Effector CD4-positive, alpha-beta T cell (primary cell): ENCODE data around the gene ZNF419.
A peak's percentile ranks its signal among the peaks of the same experiment; 100 is the strongest.
"Not testable (repeated sequence)": the region's sequence is repeated elsewhere in the genome, so short reads cannot be mapped to it uniquely, and the experiment has no call there.

Source experiments
- DNase-seq: peaks from one replicate; pipeline ENCODE4 v3.0.0-alpha.2; 2020
- total RNA-seq: gene quantifications from one replicate; lab custom pipeline; 2026; lab: John Stamatoyannopoulos, UW

The ZNF419 gene
- total RNA-seq: 6.6 reads per million, percentile 24 among the genes with 10 or more reads in this experiment

DNA sequence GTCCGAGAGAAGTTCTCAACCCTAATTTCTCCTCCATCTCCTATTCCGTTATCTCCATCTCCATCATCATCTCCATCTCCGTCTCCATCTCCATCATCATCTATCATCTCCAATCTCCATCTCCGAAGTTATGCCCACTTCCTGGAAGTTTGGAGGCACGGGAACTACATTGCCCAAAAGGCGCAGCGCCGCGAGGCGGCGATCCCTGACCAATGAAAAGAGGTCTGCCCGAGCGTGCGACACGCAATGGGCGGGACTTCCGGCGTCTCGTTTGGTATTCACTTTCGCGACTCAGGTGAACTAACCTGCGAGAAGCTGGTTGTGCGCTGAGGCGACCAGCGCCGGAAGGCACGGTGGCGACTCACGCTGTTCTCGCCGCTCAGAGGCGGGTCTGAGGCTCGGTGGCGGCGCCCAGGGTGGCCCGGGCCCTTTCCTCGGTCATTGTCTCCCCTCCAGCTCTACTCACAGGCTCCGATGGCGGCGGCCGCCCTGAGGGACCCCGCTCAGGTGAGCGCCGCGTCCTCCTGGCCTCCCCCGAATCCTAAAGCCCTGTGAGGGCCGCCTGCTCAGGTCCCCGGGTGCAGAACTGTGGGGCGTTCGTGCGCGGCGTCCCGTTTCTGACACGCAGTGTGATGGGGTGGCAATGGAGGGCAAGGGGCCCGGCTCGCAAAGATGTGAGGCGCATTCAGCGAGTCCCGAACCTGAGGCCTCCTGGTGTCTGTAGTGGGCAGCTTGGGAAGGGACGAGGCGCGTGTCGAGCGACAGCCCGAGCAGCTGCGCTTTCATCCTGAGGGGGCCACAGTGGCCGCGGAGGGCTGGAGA, at the start of gene ZNF419:
Gene ZNF419 (plus strand): TSS at position 274 of the 822 bp plus-strand sequence. CDS start 201 bp downstream, at position 475.
- peak; percentile 92 for DNase-seq

DNA sequence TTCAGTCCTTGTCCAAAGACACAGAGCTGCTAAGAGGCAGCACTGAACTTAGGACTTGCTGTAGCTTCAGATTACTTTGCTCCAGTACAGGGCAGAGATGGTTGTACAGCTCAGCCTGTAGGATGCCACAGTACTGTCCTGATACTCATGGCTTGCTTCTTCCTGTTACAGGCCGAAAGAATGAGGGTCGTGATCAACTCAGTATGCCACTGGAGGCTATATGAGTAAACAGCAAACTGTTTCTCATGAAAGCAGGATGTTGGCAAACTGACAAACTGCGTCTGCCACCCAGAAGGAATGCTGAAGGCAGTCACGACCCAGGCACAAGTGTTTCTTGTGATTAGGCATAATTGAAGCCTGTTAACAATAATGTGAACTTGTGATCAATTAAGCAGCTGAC, 49.6 kb upstream of the ZNF419 start:
- no peak for DNase-seq

DNA sequence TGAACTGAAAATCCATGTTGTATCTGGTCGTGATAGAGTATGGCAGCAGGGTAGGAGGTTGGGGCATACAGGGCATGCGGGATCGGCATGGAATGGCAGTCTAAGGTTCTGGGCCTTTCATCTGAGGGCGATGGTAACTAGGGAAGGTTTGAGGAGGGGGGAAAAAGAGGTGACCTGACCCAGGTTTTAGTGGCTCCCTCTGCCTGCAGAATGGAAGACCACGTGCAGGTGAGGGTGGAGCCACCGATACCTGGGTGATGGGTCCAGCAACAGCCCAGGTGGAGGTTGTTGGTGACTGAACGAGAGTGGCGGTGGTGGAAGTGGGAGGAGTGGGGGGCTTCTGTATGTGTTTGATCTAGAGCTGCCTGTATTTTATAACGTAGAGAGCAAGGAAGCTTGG, 48.6 kb upstream of the ZNF419 start:
- no peak for DNase-seq

DNA sequence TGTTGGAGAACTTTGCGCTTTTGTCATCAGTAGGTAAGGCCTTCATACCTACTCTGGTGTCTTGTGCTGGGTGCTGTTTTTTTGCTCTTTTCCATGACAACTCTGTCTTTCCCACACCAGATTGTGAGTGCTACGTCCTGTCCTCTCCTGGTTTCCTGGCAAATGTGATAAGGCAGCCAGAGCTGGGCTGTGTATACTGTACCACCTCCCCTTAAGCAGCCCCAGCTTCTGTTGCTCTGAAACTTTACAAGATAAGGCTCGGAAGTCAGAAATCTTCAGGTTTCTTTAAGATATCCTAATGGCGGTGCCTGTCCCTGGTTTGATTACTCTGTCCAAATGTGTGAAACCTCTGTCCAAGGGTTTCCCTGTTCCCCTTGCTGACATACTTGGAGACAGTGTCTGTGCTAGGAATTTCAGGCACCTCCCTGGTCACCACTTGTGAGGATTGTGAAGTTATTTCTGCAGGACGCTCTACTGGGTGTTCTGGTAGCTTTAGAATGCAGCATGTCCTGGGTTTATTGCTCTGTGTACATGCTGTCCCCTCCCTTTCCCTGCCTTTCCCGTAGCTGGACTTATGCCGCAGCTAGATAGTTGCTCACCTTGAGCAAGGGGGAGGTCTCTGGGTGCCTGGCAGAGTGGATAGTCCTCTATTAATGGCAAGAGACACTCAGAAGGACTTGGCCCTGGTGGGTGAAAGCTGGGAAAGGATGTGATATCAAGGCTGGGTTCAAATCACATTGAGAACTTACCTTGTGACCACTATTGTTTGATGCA, 45.4 kb upstream of the ZNF419 start:
- DNase-seq: no peak

DNA sequence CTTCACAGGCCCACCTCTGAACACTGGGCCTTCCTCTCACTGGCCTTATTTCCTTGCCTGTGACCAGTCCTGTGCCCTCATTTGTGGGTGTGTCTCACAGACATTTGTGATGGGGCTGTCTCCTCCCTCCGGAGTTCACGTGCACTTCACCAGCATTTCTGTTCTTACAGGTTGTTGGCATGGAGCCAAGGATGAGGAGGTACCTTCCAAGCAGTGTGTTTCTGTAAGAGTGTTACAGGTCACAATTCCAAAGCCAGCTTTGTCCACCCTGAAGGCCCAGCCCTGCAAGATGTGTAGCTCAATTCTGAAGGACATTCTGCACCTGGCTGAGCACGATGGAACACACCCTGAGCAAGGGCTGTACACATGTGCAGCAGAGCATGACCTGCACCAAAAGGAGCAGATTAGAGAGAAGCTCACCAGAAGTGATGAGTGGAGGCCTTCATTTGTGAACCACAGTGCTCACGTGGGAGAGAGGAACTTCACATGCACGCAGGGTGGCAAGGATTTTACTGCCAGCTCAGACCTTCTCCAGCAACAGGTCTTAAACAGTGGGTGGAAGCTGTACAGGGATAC, 44.3 kb upstream of the ZNF419 start:
- DNase-seq: no peak

DNA sequence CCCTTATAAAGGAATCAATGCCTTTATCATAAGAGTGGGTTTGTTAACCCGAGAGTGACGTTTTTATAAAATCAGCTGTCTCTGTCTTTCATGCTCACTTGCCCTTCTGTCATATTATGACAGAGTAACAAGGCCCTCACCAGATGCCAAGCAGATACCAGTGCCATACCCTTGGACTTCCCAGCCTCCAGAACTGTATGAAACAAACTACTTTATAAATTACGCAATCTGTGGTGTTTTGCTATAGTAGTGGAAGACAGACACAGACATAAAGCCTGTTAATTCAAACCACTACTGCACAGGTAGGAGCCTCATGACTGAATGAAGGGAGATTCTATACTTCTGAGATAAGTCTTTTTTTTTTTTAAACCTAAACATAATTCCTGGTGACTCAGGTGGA, 35.2 kb upstream of the ZNF419 start:
- no peak for DNase-seq

DNA sequence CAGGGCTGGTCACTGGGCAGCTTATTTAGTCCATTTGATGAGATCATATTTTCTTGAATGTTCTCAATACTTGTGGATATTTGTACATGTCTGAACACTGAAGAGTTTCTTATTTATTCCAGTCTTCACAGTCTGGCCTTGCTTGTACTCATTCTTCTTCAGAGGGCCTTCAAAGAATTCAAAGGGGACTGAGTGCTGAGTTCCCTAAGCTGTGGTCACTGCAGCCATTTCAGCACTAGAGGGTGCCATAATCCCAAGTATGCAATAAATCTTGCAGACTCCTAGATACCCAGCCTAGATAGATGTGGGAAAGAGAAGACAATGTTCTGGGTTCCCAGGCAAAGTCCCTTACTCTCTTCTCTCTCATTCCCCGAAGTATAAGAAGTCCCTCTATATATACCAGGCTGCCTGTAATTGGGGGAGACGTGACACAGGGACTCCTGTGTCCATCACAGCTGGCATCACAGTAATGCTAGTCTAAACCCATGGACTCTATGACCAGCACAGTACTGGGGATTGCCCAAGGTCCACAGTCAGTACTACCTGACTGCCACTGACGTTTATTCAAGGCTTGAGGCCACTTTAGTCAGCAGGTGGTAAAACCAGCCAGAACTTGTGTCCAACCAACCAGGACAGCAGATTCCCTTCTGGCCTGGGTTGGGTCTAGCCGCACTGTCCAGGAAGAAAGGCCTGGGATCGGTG, 21.7 kb upstream of the ZNF419 start:
- DNase-seq: no peak

DNA sequence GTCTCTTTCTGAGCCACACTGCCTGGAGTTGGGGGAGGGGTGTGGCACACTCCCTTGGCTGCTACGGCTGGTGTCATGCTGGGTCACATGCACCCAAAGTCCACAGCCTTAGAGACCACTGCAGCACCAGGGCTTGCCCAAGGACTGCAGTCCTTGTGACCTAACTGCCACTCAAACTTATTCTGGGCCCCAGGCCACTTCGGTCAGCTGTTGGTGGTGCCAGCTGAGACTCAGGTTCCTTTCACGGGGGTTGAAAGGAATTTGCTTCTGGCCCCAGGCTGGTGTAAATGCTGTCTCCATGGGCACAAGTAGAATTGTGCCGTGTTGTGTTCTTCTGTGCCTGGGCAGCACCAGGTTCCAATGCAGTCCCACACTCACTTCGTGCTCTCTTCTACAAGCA, 21.1 kb upstream of the ZNF419 start:
- no peak for DNase-seq

DNA sequence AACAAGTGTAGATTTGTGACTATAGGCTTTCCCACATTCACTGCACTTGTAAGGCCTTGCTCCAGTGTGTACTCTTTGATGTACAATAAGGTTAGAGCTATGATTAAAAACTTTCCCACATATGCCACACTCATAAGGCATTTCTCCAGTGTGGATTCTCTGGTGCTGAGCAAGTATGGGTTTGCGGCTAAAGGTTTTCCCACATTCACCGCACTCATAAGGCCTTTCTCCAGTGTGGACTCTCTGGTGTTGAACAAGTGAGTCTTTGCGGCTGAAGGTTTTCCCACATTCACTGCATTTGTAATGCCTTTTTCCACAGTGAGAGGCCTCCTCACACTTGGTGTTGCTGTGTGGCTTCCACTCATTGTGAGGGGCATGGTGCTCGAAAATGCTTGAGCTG, 13.9 kb upstream of the ZNF419 start:
- DNase-seq: no peak

DNA sequence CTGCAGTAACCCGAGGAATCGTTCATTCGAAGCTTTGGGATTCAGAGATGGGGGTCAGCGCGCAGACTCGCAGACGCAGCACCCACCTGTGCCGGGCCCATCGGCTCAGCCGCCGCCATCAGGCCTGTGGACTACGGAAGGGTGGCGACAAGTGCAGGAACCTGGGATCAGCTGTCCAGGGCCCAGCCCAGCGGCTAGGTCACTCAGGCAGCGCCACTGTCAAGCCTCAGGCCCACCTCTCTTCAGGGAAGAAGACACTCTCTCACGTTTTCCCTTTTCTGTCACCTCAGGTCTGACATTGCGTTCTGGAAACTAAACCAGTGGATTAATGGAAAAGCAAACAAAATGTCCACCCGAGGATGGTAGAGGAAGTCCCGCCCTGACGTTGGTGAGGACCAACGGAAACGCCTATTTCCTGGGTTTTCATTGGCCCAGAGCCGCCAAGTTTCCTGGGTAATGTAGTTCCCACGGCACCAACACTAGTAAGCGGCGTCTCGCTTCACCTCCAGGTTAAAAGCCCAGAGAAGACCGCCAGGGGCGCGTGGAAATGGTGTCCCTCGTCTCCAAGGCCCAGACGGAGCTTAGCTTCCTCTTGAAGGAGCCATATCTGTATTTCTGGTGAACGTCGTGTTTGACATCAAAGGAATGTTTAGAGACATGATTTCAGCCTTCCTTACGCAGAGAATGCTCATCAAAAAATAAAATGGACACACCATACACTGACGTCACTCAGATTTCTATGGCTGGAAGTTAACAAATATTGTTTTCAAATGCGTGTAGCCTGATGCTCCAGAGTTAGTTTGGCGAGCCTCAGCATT, 10.2 kb upstream of the ZNF419 start, which contains the start of gene ZNF772:
Gene ZNF772 (minus strand): TSS at position 376 of the 818 bp plus-strand sequence. CDS start 257 bp downstream, at position 119.
- peak; percentile 83 for DNase-seq

DNA sequence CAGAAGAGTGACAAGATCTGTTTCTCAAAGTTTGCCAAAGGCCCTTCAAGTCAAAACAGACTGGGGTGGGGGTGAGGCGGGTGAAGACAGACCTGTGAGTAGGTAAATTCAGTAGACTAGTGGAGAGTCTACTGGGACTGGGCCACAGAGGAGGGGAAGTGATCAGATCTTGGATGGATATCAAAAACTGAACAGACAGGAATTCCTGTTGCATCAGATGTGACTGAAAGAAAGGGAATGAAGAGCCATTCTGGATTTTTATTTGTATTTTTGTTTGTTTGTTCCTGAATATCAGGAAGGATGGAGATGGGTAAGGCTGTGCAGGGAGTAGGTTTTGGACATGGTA, 722 bp downstream of the ZNF419 start:
- not testable (repeated sequence) for DNase-seq

DNA sequence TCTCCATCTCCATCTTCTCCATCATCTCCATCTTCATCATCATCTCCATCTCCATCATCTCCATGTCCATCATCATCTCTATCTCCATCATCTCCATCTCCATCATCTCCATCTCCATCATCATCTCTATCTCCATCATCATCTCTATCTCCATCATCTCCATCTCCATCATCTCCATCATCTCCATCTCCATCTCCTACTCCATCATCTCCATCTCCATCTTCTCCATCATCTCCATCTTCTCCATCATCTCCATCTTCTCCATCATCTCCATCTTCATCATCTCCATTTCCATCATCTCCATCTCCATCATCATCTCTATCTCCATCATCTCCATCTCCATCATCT, 11.8 kb downstream of the ZNF419 start:
- DNase-seq: not testable (repeated sequence)

DNA sequence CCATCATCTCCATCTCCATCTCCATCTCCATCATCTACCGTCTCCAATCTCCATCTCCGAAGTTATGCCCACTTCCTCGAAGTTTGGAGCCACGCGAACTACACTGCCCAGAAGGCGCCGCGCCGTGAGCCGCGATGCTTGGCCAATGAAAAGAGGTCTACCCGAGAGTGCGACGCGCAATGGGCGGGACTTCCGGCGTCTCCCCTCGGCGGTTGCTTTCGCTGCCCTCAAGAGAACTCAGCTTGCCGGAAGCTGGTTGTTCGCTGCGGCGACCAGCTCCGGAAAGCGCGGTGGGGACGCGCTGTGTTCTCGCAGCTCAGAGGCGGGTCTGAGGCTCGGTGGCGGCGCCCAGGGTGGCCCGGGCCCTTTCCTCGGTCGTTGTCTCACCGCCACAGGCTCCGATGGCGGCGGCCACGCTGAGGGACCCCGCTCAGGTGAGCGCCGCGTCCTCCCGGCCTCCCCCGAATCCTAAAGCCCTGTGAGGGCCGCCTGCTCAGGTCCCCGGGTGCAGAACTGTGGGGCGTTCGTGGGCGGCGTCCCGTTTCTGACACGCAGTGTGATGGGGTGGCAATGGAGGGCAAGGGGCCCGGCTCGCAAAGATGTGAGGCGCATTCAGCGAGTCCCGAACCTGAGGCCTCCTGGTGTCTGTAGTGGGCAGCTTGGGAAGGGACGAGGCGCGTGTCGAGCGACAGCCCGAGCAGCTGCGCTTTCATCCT, 12.3 kb downstream of the ZNF419 start, which contains the start of gene ZNF773:
Gene ZNF773 (plus strand): TSS at position 259 of the 716 bp plus-strand sequence. CDS start 143 bp downstream, at position 402.
- peak; percentile 92 for DNase-seq

DNA sequence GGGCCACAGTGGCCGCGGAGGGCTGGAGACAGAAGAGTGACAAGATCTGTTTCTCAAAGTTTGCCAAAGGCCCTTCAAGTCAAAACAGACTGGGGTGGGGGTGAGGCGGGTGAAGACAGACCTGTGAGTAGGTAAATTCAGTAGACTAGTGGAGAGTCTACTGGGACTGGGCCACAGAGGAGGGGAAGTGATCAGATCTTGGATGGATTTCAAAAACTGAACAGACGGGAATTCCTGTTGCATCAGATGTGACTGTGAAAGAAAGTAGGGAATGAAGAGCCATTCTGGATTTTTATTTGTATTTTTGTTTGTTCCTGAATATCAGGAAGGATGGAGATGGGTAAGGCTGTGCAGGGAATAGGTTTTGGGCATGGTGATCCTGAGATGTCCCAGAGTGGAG, 12.8 kb downstream of the ZNF419 start:
- not testable (repeated sequence) for DNase-seq

DNA sequence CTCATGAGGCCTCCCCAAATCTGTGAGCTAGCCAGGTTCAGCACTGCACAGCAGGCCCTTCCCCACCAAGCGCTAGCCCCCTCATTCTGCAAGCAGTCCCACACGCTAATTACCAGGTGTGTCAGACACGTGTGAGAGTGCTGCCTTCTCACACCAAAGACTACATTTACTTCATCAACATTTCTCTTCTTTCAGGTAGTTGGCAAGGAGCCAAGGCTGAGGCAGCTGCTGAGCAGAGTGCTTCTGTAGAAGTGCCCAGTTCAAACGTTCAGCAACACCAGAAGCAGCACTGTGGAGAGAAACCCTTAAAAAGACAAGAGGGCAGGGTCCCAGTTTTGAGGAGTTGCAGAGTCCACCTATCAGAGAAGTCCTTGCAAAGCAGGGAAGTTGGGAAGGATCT, 18.6 kb downstream of the ZNF419 start:
- no peak for DNase-seq

DNA sequence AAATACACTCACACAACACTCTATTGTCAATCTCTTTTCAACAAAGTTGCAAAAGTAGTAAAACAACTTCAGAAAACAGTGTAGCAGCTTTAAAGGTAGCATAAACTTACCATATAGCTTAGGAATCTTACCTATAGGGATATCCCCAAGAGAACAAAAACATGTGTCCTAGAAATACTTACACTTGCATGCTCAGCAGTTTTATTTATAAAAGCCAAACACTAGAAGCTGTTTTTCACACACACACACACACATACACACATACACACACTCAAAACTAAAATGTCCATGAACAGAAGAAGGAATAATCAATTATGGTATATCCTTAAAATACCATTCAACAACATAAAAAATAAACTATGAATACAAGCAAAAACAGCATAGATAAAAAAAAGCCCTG, 23.9 kb downstream of the ZNF419 start:
- no peak for DNase-seq

DNA sequence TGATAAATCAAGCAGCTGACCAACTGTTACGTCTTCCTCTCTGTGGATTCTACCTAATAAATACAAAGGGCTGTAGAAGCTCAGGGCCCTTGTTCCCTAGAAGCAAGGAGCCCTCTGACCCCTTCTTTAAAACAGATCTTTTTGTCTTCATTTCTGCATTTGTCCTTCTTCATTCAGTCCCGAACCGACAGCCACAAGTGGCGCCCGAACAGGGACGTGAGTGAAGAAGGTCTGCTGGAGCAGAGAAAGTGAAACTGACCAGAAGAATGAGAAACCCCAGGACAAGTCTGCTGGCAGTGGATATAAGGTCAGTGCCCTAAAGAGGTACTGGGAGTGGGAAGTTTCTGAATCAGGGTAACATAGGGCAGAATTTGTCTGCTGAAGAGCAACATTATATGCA, 25.3 kb downstream of the ZNF419 start:
- no peak for DNase-seq

DNA sequence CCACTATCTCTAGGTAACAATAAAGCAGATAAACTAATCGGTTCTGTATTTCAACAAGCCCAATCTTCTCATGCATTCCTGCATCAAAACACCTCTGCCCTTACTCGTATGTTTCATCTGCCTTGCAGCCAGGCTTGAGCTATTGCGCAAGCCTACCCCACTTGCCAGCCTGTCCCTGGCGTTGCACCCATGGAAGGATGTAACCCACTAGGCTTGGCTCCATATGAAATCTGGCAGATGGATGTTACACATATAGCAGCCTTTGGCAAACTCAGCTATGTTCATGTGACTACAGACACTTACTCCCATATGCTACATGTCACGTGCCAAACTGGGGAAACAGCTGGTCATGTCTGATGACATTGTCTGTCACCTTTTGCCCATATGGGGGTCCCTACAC, 27.7 kb downstream of the ZNF419 start:
- DNase-seq: no peak

DNA sequence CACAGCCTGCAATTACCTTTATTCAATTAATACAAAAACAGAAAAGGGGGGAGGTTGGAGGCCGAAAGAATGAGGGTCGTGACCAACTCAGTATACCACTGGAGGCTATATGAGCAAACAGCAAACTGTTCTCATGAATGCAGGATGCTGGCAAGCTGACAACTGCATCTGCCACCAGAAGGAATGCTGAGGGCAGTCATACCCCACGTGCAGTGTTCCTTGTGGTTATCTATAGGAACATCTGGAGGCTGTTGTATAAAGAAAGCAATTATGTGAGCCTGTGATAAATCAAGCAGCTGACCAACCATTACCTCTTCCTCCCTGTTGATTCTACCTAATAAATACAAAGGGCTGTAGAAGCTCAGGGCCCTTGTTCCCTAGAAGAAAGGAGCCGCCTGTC, 30.5 kb downstream of the ZNF419 start:
- DNase-seq: not testable (repeated sequence)

DNA sequence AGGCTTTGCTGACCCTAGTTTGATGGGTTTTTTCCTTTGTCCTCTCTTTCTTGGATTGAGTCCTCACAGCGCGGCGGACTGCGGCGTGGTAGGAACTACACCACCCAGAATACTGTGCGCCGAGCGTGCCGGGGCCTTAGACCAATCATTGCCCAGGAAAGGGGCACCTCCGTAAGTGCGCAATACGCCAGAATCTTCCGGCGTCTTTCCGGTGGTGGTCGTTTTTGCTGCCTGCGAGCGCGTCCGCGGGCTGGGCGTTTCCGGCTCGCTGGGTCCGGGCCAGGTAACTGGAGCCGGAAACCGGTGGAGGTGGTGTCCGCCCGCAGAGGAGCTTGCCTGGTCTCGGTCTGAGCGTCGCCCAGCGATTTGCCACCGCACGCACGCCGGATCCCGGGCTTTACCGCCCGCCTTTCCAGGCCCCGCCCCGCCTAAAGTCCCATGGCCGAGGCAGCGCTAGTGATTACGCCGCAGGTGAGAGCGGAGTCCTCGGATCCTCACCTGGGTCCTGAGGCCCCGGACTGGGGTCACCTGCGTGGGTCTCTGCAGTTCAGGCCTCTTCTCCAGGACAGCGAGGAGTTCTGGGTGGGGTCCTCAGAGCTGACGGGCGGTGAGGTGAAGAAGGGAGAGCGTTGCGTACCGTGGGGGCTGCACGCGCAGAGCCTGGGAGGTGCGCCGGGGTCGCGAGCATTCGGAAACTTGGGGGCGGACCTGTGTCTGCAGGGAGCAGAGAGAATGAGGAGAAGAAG, 39.8 kb downstream of the ZNF419 start, which contains the start of gene ZNF549:
Gene ZNF549 (plus strand): TSS at position 221 of the 746 bp plus-strand sequence. CDS start 218 bp downstream, at position 439.
- peak; percentile 82 for DNase-seq
